H9 (cell line): ENCODE results near the gene ANKRD55. TPM values are rescaled to one million over a fixed set of nuclear protein-coding genes. Genes with fewer than 3 reads are reported as not detected.
"Not testable (repeated sequence)": the region's sequence is repeated elsewhere in the genome, so short reads cannot be mapped to it uniquely, and the experiment has no call there.

Source experiments
- DNase-seq: peaks from one replicate; pipeline ENCODE4 v3.0.0-alpha.2; 2017
- H2AFZ ChIP-seq: one replicate; pipeline ENCODE4 v1.6.1; 2013; ENCODE audit warnings: mild to moderate bottlenecking, low read length, control low read depth, moderate library complexity
- H2AK5ac ChIP-seq: 2 replicates; pipeline ENCODE4 v1.6.1; 2013; ENCODE audit warnings: low read length, control low read depth, mixed read lengths; ENCODE audit not compliant: insufficient read length
- H2BK120ac ChIP-seq: one replicate; pipeline ENCODE4 v1.6.1; 2013; ENCODE audit warnings: low read depth, mild to moderate bottlenecking, low read length, control low read depth, inconsistent platforms; ENCODE audit not compliant: poor library complexity, severe bottlenecking
- H2BK12ac ChIP-seq: 2 replicates; pipeline ENCODE4 v1.6.1; 2013; ENCODE audit warnings: low read length, control low read depth, mixed read lengths, low read depth; ENCODE audit not compliant: insufficient read length
- H2BK15ac ChIP-seq: 2 replicates; pipeline ENCODE4 v1.6.1; 2013; ENCODE audit warnings: low read depth, low read length, control low read depth
- H2BK20ac ChIP-seq: one replicate; pipeline ENCODE4 v1.6.1; 2013; ENCODE audit warnings: low read depth, mild to moderate bottlenecking, low read length, control low read depth, inconsistent platforms; ENCODE audit not compliant: poor library complexity, severe bottlenecking
- H2BK5ac ChIP-seq: 2 replicates; pipeline ENCODE4 v1.6.1; 2013; ENCODE audit warnings: low read length, control low read depth, mixed read lengths; ENCODE audit not compliant: insufficient read length
- H3K14ac ChIP-seq: 2 replicates; pipeline ENCODE4 v1.6.1; 2013; ENCODE audit warnings: low read length, control low read depth; ENCODE audit not compliant: insufficient read depth
- H3K18ac ChIP-seq: 2 replicates; pipeline ENCODE4 v1.6.1; 2013; ENCODE audit warnings: low read depth, mild to moderate bottlenecking, mixed read lengths, low read length, control low read depth; ENCODE audit not compliant: insufficient read length
- H3K23ac ChIP-seq: 2 replicates; pipeline ENCODE4 v1.6.1; 2013; ENCODE audit warnings: low read length, control low read depth, mixed read lengths, low read depth; ENCODE audit not compliant: insufficient read length
- H3K23me2 ChIP-seq: 2 replicates; pipeline ENCODE4 v1.6.1; 2013; ENCODE audit warnings: low read depth, mild to moderate bottlenecking, mixed read lengths, low read length, control low read depth; ENCODE audit not compliant: insufficient read length, poor library complexity, severe bottlenecking
- H3K27ac ChIP-seq: 2 replicates; pipeline ENCODE4 v1.5.1; 2013; ENCODE audit warnings: low read length, control low read depth, mixed read lengths, low read depth; ENCODE audit not compliant: insufficient read length
- H3K27me3 ChIP-seq: 2 replicates; pipeline ENCODE4 v1.6.1; 2013; ENCODE audit warnings: low read length, control low read depth, inconsistent platforms; ENCODE audit not compliant: insufficient read depth
- H3K4ac ChIP-seq: 2 replicates; pipeline ENCODE4 v1.6.1; 2013; ENCODE audit warnings: low read depth, mild to moderate bottlenecking, control low read depth, inconsistent platforms, low read length, moderate library complexity
- H3K4me1 ChIP-seq: 2 replicates; pipeline ENCODE4 v1.6.1; 2013; ENCODE audit warnings: low read length, control low read depth, inconsistent platforms; ENCODE audit not compliant: insufficient read depth
- H3K4me2 ChIP-seq: 2 replicates; pipeline ENCODE4 v1.6.1; 2013; ENCODE audit warnings: low read length, control low read depth, mixed read lengths; ENCODE audit not compliant: insufficient read length, insufficient read depth
- H3K56ac ChIP-seq: 2 replicates; pipeline ENCODE4 v1.6.1; 2013; ENCODE audit warnings: low read depth, mild to moderate bottlenecking, mixed read lengths, low read length, control low read depth; ENCODE audit not compliant: insufficient read length
- H3K79me1 ChIP-seq: 2 replicates; pipeline ENCODE4 v1.6.1; 2013; ENCODE audit warnings: low read depth, mild to moderate bottlenecking, moderate library complexity, low read length, control low read depth, inconsistent platforms; ENCODE audit not compliant: insufficient read depth, poor library complexity, severe bottlenecking
- H3K79me2 ChIP-seq: 2 replicates; pipeline ENCODE4 v1.6.1; 2013; ENCODE audit warnings: low read length, control low read depth, inconsistent platforms; ENCODE audit not compliant: insufficient read depth
- H3K9ac ChIP-seq: 2 replicates; pipeline ENCODE4 v1.6.1; 2013; ENCODE audit warnings: low read length, control low read depth, mixed read lengths; ENCODE audit not compliant: insufficient read length; ENCODE audit errors: extremely low read depth
- H3K9me3 ChIP-seq: one replicate; pipeline ENCODE4 v1.6.1; 2013; ENCODE audit warnings: low read depth, low read length, inconsistent platforms; ENCODE audit not compliant: control insufficient read depth
- H3T11ph ChIP-seq: one replicate; pipeline ENCODE4 v1.6.1; 2013; ENCODE audit warnings: mild to moderate bottlenecking, low read length, control low read depth, inconsistent platforms
- H4K20me1 ChIP-seq: one replicate; pipeline ENCODE4 v1.6.1; 2013; ENCODE audit not compliant: control insufficient read depth, insufficient read length, insufficient read depth
- H4K5ac ChIP-seq: 2 replicates; pipeline ENCODE4 v1.6.1; 2013; ENCODE audit warnings: low read depth, mild to moderate bottlenecking, mixed read lengths, low read length, control low read depth; ENCODE audit not compliant: insufficient read length
- H4K8ac ChIP-seq: replicated peaks from 2 replicates; pipeline ENCODE4 v1.6.1; 2013; ENCODE audit warnings: low read length, control low read depth, mixed read lengths, low read depth; ENCODE audit not compliant: insufficient read length
- H4K91ac ChIP-seq: 2 replicates; pipeline ENCODE4 v1.6.1; 2013; ENCODE audit warnings: low read depth, mild to moderate bottlenecking, moderate library complexity, mixed read lengths, low read length, control low read depth; ENCODE audit not compliant: insufficient read length
- H3K27ac Mint-ChIP-seq, 3 experiments: 2 replicates in 2 of 3; 3 replicates in 1 of 3; pipeline ENCODE4 v1.8.0; 2020 to 2021; ENCODE audit warnings: mixed read lengths in 3 of 3, mild to moderate bottlenecking in 1 of 3, moderate library complexity in 1 of 3
- H3K27me3 Mint-ChIP-seq: 2 replicates; pipeline ENCODE4 v1.8.0; 2021; ENCODE audit warnings: low read depth, mild to moderate bottlenecking, moderate library complexity, mixed read lengths
- H3K36me3 Mint-ChIP-seq, 3 experiments: 2 replicates in 2 of 3; 3 replicates in 1 of 3; pipeline ENCODE4 v1.8.0; 2020 to 2021; ENCODE audit warnings: low read depth in 3 of 3, mixed read lengths in 3 of 3; ENCODE audit not compliant: insufficient read depth in 1 of 3
- H3K4me1 Mint-ChIP-seq, 2 experiments: 2 replicates each; pipeline ENCODE4 v1.8.0; 2020; ENCODE audit warnings: mixed read lengths in 2 of 2
- H3K4me3 Mint-ChIP-seq, 2 experiments: 2 replicates in 1 of 2; 3 replicates in 1 of 2; pipeline ENCODE4 v1.8.0; 2020 to 2021; ENCODE audit warnings: mild to moderate bottlenecking in 2 of 2, mixed read lengths in 2 of 2, moderate library complexity in 1 of 2
- H3K9me3 Mint-ChIP-seq, 2 experiments: 2 replicates in 1 of 2; 3 replicates in 1 of 2; pipeline ENCODE4 v1.8.0; 2020; ENCODE audit warnings: mild to moderate bottlenecking in 2 of 2, mixed read lengths in 2 of 2, moderate library complexity in 1 of 2
- WGBS: extraction: QIAGEN DNeasy Blood & Tissue Kit; methylation state at CpG from one replicate; pipeline ENCODE4 v1.1.7; 2013; ENCODE audit warnings: missing lambda C conversion rate, low lambda C conversion rate, mixed read lengths; ENCODE audit not compliant: insufficient read length; ENCODE audit errors: extremely low coverage; 5-methylcytosine and 5-hydroxymethylcytosine counted together
- total RNA-seq: library from RNA; stranded (reverse); gene quantifications from 2 replicates; pipeline ENCODE4 v1.2.1, GENCODE V29; 2021

The ANKRD55 gene
- total RNA-seq, 1 experiment from 2014 or later: not detected

- H2BK5ac ChIP-seq, H3K36me3 Mint-ChIP-seq, H2BK20ac ChIP-seq, H3K9ac ChIP-seq, H4K8ac ChIP-seq, DNase-seq, H3K27me3 Mint-ChIP-seq, H3K14ac ChIP-seq, H3K9me3 ChIP-seq, H4K20me1 ChIP-seq, H2AFZ ChIP-seq, H3K4me3 Mint-ChIP-seq, H3T11ph ChIP-seq, H2AK5ac ChIP-seq, H3K4me2 ChIP-seq, H3K79me2 ChIP-seq, H4K91ac ChIP-seq, H3K27me3 ChIP-seq, H2BK15ac ChIP-seq, H3K23ac ChIP-seq, H3K23me2 ChIP-seq, H3K27ac ChIP-seq, H3K56ac ChIP-seq, H4K5ac ChIP-seq, H3K4ac ChIP-seq, H2BK12ac ChIP-seq, H2BK120ac ChIP-seq, H3K9me3 Mint-ChIP-seq, H3K79me1 ChIP-seq: not testable (repeated sequence)
- H3K4me1 Mint-ChIP-seq: peaks cover 33 to 41% of the 10 kb centered on the region in 2 experiments
- Histone ChIP-seq H3K4me1 (peaks cover 14% of the 10 kb centered on the region), H3K18ac (peak overlapping the region; percentile 49)
- H3K27ac Mint-ChIP-seq: peak overlapping the region in 1 of 3 experiments; percentile 98; a peak in 2 of 7 replicates
- no CpG with 5 or more reads among the region's 6 CpGs for WGBS
Observed at GRCh38 chr5:56156585-56157190, 76.4 kb downstream of the ANKRD55 start.
